ENCODE data around the gene SLC39A1.
A peak's percentile ranks its signal among the peaks of the same experiment; 100 is the strongest.
"Not testable (repeated sequence)": the region's sequence is repeated elsewhere in the genome, so short reads cannot be mapped to it uniquely, and the experiment has no call there.

Gene SLC39A1, protein sequence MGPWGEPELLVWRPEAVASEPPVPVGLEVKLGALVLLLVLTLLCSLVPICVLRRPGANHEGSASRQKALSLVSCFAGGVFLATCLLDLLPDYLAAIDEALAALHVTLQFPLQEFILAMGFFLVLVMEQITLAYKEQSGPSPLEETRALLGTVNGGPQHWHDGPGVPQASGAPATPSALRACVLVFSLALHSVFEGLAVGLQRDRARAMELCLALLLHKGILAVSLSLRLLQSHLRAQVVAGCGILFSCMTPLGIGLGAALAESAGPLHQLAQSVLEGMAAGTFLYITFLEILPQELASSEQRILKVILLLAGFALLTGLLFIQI

DNA sequence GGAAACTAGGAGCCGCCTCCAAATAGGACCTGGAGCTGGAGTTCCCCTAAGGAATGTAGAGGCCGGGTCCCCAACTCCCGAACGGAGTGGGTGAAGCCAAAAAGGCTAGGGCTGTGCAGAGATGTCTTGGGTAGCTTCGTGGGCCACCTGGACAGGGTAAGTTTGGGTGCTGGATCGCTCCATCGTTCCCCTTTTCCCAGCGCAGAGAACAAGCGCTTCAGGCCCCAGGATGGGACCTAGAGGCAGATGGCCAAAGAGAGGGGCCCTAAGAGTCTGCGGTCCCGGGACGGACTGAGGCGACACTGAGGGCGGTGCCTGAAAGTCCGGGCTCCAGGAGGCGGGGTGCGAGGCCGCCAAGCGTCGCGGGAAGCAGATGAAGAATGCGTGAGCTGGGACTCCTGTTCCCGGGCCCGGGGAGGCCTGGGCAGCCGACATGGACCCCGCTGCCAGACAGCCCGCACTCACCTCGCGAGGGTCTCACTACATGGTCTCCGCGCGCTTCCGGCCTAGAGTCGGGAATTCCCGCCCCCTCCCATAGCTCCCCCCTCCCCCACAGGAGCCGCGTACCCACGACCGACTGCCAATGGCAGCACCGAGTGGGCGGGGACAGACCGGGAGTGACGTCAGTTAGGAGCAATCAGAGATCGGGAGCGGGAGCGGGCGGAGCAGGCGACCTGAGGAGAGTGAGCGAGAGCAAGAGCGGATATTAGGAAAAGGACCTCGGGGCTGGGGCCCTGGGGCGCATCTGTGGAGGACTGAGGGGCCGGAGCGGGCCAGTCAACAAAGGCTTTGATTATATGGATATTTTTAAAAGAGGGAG is at the start of gene SLC39A1:
Gene SLC39A1, minus strand, starts transcription at position 508 of the 820 bp plus-strand sequence. CDS start 822 bp downstream, outside the sequence.
- TF ChIP-seq, protein P1, sequence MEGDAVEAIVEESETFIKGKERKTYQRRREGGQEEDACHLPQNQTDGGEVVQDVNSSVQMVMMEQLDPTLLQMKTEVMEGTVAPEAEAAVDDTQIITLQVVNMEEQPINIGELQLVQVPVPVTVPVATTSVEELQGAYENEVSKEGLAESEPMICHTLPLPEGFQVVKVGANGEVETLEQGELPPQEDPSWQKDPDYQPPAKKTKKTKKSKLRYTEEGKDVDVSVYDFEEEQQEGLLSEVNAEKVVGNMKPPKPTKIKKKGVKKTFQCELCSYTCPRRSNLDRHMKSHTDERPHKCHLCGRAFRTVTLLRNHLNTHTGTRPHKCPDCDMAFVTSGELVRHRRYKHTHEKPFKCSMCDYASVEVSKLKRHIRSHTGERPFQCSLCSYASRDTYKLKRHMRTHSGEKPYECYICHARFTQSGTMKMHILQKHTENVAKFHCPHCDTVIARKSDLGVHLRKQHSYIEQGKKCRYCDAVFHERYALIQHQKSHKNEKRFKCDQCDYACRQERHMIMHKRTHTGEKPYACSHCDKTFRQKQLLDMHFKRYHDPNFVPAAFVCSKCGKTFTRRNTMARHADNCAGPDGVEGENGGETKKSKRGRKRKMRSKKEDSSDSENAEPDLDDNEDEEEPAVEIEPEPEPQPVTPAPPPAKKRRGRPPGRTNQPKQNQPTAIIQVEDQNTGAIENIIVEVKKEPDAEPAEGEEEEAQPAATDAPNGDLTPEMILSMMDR (conservative IDR thresholded peaks at IDR 0.05): no peak

DNA sequence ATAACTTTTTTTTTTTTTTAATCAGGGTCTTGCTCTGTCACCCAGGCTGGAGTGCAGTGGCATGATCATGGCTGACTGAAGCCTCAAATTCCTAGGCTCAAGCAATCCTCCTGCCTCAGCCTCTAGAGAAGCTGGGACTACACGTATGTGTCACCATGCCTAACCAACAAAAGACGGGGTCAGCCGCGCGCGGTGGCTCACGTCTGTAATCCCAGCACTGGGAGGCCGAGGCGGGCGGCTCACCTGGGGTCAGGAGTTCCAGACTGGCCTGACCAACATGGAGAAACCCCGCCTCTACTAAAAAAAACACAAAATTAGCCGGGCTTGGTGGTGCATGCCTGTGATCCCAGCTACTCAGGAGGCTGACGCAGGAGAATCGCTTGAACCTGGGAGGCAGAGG is 49.2 kb upstream of the SLC39A1 start:
- H3K27ac ChIP-seq: not testable (repeated sequence)

More for the DNA sequence above, at the start of gene SLC39A1:
- peak within 1 kb of the TSS; percentile 99 for H3K27ac ChIP-seq

DNA sequence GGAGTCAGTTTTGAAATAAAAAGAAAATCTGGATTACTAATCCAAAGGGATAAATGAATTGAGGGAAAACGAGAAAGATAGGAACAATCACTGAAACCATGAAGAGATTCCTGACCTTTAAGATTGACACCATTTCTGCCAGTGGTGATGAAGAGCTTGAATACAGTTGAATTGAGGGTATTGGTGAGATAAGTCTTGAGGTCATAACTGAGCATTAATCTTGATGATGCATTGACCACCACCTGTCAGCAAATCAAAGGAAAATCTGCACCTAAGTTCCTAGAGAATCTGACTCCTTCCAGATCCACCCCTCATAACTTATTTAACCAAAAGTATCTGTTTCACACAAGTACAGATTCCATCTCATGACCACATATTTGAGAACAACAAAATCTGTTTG is 48.8 kb upstream of the SLC39A1 start:
- TF ChIP-seq, protein P1 (conservative IDR thresholded peaks at IDR 0.05): no peak
- no peak overlapping the region for H3K27ac ChIP-seq

DNA sequence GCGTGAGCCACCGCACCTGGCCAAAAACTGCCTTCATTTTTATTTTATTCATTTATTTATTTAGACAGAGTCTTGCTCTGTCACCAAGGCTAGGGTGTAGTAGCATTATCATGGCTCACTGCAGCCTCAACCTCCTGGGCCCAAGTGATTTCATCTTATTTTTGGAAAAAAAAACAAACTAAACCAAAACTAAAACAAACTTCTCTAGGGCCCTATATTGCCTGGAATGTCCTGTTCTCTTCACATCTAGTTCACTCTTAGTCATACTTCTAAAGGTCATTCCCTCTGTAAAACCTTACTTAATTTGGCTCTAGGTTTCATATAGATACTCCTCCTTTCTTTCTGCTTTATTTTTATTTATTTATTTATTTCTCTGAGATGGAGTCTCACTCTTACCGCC is 42.8 kb upstream of the SLC39A1 start:
- TF ChIP-seq, protein P1 (conservative IDR thresholded peaks at IDR 0.05): no peak
- H3K27ac ChIP-seq: no peak overlapping the region

DNA sequence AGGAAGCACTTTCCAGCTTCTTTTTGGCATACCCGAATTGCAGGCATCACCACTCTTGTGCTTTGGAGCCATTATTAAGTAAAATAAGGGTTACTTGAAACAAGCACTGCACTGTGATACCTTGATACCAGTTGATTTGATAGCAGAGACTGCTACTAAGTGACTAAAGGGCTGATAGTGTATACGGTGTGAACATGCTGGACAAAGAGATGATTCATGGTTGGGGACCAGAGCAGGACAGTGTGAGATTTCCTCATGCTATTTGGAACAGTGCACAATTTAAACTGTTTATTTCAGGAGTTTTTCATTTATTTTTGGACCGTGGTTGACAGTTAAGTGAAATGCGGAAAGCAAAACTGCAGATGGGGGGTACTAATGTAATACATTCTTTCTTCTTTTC is 37.1 kb upstream of the SLC39A1 start:
- no peak overlapping the region for H3K27ac ChIP-seq
- TF ChIP-seq, protein P1 (conservative IDR thresholded peaks at IDR 0.05): no peak

DNA sequence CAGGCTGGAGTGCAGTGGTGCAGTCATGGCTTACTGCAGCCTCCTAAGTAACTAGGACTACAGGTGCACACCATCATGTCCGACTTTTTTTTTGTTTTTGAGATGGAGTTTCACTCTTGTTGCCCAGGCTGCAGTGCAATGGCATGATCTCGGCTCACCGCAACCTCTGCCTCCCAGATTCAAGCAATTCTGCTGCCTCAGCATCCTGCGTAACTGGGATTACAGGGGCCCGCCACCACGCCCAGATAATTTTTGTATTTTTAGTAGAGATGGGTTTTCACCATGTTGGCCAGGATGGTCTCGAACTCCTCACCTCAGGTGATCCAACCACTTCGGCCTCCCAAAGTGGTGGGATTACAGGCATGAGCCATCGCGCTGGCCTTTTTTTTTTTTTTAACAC is 33.5 kb upstream of the SLC39A1 start:
- not testable (repeated sequence) for H3K27ac ChIP-seq

DNA sequence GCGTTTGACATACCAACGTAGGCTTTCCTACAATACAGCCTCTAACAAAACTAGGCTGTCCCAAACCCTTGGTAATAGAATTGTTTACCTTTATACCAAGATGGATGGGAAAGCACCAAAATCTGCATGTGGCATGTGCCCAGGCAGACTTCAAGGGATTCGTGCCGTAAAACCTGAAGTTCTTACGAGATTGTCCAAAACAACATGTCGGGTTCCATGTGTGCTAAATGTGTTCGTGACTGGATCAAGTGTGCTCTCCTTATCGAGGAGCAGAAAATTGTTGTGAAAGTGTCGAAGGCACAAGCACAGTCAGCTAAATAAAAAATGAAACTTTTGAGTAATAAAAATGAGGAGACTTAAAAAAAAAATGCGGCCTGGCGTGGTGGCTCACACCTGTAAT is 32.3 kb upstream of the SLC39A1 start:
- H3K27ac ChIP-seq: no peak overlapping the region
- TF ChIP-seq, protein P1 (conservative IDR thresholded peaks at IDR 0.05): no peak

DNA sequence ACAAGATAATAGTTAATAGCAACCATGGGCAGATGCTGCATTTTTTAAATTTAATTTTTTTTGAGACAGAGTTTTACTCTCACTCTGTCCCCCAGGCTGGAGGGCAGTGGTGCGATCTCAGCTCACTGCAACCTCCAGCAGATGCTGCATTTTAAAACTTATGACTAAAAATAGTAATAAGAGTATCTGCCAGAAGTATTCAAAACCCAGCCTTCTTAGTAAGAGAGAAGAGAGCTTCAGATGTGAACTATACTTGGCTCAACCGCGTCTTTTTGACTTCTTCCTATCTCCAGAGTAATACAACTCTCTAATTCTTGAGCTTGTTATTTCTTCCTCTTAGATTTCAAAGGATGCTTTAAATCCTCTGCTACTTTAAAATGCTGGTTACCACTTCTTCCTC is 31.9 kb upstream of the SLC39A1 start:
- TF ChIP-seq, protein P1 (conservative IDR thresholded peaks at IDR 0.05): no peak
- H3K27ac ChIP-seq: no peak overlapping the region

All from VCaP (cell line).